Activated CD8-positive, alpha-beta T cell treated with anti-CD3 and anti-CD28 coated beads, Interleukin-2, amount 10 ng/mL, durations not matched to agents 7 days and 5 days (primary cell): ENCODE measurements around the gene HAAO. TPM values are rescaled to one million over a fixed set of nuclear protein-coding genes. Genes with fewer than 3 reads are reported as not detected.

ENCODE experiments used
- ATAC-seq: fragments of 150-1000 bp; cut with Tn5 transposase; one replicate; pipeline ENCODE4 v1.10.0; 2021; ENCODE audit warnings: moderate library complexity
- CTCF ChIA-PET: fragments of 350-600 bp; sonication (Branson Sonifier 250); formaldehyde crosslinking; loops from one replicate; lab custom pipeline; 2021; ENCODE audit warnings: antibody characterized with exemption; lab: Charles Lee
- POLR2A ChIA-PET: fragments of 350-600 bp; sonication (Branson Sonifier 250); formaldehyde crosslinking; loops from one replicate; lab custom pipeline; 2021; ENCODE audit warnings: antibody characterized with exemption; lab: Charles Lee
- DNase-seq: peaks from one replicate; pipeline ENCODE4 v3.0.0-alpha.2; 2020
- H3K27ac Mint-ChIP-seq: one replicate; pipeline ENCODE4 v1.8.0; 2021; ENCODE audit warnings: mild to moderate bottlenecking, mixed read lengths
- H3K27me3 Mint-ChIP-seq: one replicate; pipeline ENCODE4 v1.8.0; 2021; ENCODE audit warnings: low read depth, mixed read lengths
- H3K36me3 Mint-ChIP-seq: one replicate; pipeline ENCODE4 v1.8.0; 2021; ENCODE audit warnings: low read depth, mixed read lengths
- H3K4me1 Mint-ChIP-seq: one replicate; pipeline ENCODE4 v1.8.0; 2021; ENCODE audit warnings: low read depth, mixed read lengths
- H3K4me3 Mint-ChIP-seq: one replicate; pipeline ENCODE4 v1.8.0; 2021; ENCODE audit warnings: mild to moderate bottlenecking, mixed read lengths
- H3K9me3 Mint-ChIP-seq: one replicate; pipeline ENCODE4 v1.8.0; 2022; ENCODE audit warnings: mixed read lengths; ENCODE audit not compliant: insufficient read depth
- total RNA-seq, 2 experiments: library from RNA; stranded (reverse); gene quantifications; one replicate each; pipeline ENCODE4 v1.2.3, GENCODE V29; 2021

HAAO gene
- total RNA-seq, 2 experiments from 2014 or later, result 0.37 to 0.40 TPM

- POLR2A ChIA-PET, result no interaction called here
- H3K27me3 Mint-ChIP-seq, result no peaks in the 10 kb centered on the region
- H3K27ac Mint-ChIP-seq, result no peak overlapping the region
- peaks cover 13% of the 10 kb centered on the region for H3K4me1 Mint-ChIP-seq
- peaks cover 4% of the 10 kb centered on the region for H3K36me3 Mint-ChIP-seq
- ATAC-seq (no peak), DNase-seq (no peak)
- no peaks in the 10 kb centered on the region for H3K9me3 Mint-ChIP-seq
- CTCF ChIA-PET, result interaction anchor here (0.6 kb wide), 1 partner anchor 117 kb away, joined by 3 read pairs; no protein-coding TSS in a partner anchor
- H3K4me3 Mint-ChIP-seq, result no peak overlapping the region
Observed at GRCh38 chr2:42775810-42776209, 16.6 kb downstream of the HAAO start.

GRCh38 chr2:42775186-42775585 is 17.2 kb downstream of the HAAO start:
- Mint-ChIP-seq H3K27me3 (no peaks in the 10 kb centered on the region), H3K4me3 (no peak overlapping the region), H3K36me3 (peaks cover 4% of the 10 kb centered on the region), H3K27ac (no peak overlapping the region), H3K9me3 (no peaks in the 10 kb centered on the region), H3K4me1 (peaks cover 13% of the 10 kb centered on the region)
- ChIA-PET POLR2A (no interaction called here), CTCF (no interaction called here)
- no peak for ATAC-seq
- no peak for DNase-seq

- no peak overlapping the region for H3K4me3 Mint-ChIP-seq
- H3K27me3 Mint-ChIP-seq, result no peaks in the 10 kb centered on the region
- ATAC-seq, result no peak
- ChIA-PET POLR2A (no interaction called here), CTCF (no interaction called here)
- peaks cover 13% of the 10 kb centered on the region for H3K4me1 Mint-ChIP-seq
- no peak for DNase-seq
- no peaks in the 10 kb centered on the region for H3K36me3 Mint-ChIP-seq
- H3K27ac Mint-ChIP-seq, result no peak overlapping the region
- no peaks in the 10 kb centered on the region for H3K9me3 Mint-ChIP-seq
Observed at GRCh38 chr2:42771546-42772153, 20.7 kb downstream of the HAAO start.

- ChIA-PET CTCF (no interaction called here), POLR2A (interaction anchor here (0.6 kb wide), 1 partner anchor 19 kb away, joined by 3 read pairs; no protein-coding TSS in a partner anchor)
- H3K27me3 Mint-ChIP-seq, result no peaks in the 10 kb centered on the region
- H3K9me3 Mint-ChIP-seq, result no peaks in the 10 kb centered on the region
- H3K36me3 Mint-ChIP-seq, result no peaks in the 10 kb centered on the region
- peaks cover 5% of the 10 kb centered on the region for H3K4me1 Mint-ChIP-seq
- H3K27ac Mint-ChIP-seq, result no peak overlapping the region
- no peak overlapping the region for H3K4me3 Mint-ChIP-seq
- ATAC-seq (peak; percentile 45), DNase-seq (no peak)
Observed at GRCh38 chr2:42770288-42771131, 21.9 kb downstream of the HAAO start.

GRCh38 chr2:42769583-42770287 is 22.6 kb downstream of the HAAO start:
- H3K36me3 Mint-ChIP-seq, result no peaks in the 10 kb centered on the region
- no peaks in the 10 kb centered on the region for H3K27me3 Mint-ChIP-seq
- no peak overlapping the region for H3K27ac Mint-ChIP-seq
- no peak for DNase-seq
- H3K9me3 Mint-ChIP-seq, result no peaks in the 10 kb centered on the region
- ChIA-PET CTCF (no interaction called here), POLR2A (interaction anchor here (0.6 kb wide), 1 partner anchor 18 kb away, joined by 3 read pairs; no protein-coding TSS in a partner anchor)
- ATAC-seq, result no peak
- no peaks in the 10 kb centered on the region for H3K4me1 Mint-ChIP-seq
- no peak overlapping the region for H3K4me3 Mint-ChIP-seq

- Mint-ChIP-seq H3K27me3 (no peaks in the 10 kb centered on the region), H3K27ac (no peak overlapping the region), H3K36me3 (no peaks in the 10 kb centered on the region), H3K4me1 (peaks cover 1% of the 10 kb centered on the region), H3K9me3 (no peaks in the 10 kb centered on the region), H3K4me3 (no peak overlapping the region)
- ATAC-seq, result no peak
- ChIA-PET POLR2A (interaction anchor here (0.6 kb wide), 1 partner anchor 40 kb away, joined by 5 read pairs; no protein-coding TSS in a partner anchor), CTCF (no interaction called here)
- no peak for DNase-seq
Observed at GRCh38 chr2:42768706-42769256, 23.6 kb downstream of the HAAO start.

GRCh38 chr2:42767899-42768705 is 24.3 kb downstream of the HAAO start:
- H3K27ac Mint-ChIP-seq, result no peak overlapping the region
- no peak for ATAC-seq
- DNase-seq, result no peak
- ChIA-PET POLR2A (interaction anchor here (0.6 kb wide), 1 partner anchor 41 kb away, joined by 5 read pairs; no protein-coding TSS in a partner anchor), CTCF (no interaction called here)
- no peaks in the 10 kb centered on the region for H3K27me3 Mint-ChIP-seq
- no peak overlapping the region for H3K4me3 Mint-ChIP-seq
- peaks cover 3% of the 10 kb centered on the region for H3K4me1 Mint-ChIP-seq
- H3K36me3 Mint-ChIP-seq, result no peaks in the 10 kb centered on the region
- H3K9me3 Mint-ChIP-seq, result no peaks in the 10 kb centered on the region

- Mint-ChIP-seq H3K4me3 (no peak overlapping the region), H3K4me1 (peaks cover 3% of the 10 kb centered on the region), H3K27me3 (no peaks in the 10 kb centered on the region), H3K36me3 (no peaks in the 10 kb centered on the region), H3K9me3 (no peaks in the 10 kb centered on the region), H3K27ac (no peak overlapping the region)
- no peak for ATAC-seq
- CTCF ChIA-PET, result no interaction called here
- no peak for DNase-seq
- POLR2A ChIA-PET, result no interaction called here
Observed at GRCh38 chr2:42767080-42767898, 25.1 kb downstream of the HAAO start.

GRCh38 chr2:42765686-42766085 is 26.7 kb downstream of the HAAO start:
- ATAC-seq (no peak), DNase-seq (no peak)
- Mint-ChIP-seq H3K4me1 (peaks cover 3% of the 10 kb centered on the region), H3K4me3 (no peak overlapping the region), H3K9me3 (no peaks in the 10 kb centered on the region), H3K27me3 (no peaks in the 10 kb centered on the region), H3K27ac (no peak overlapping the region), H3K36me3 (no peaks in the 10 kb centered on the region)
- POLR2A ChIA-PET, result no interaction called here
- CTCF ChIA-PET, result interaction anchor here (0.6 kb wide), 1 partner anchor 104 kb away, joined by 3 read pairs; no protein-coding TSS in a partner anchor

- no peak for DNase-seq
- no peaks in the 10 kb centered on the region for H3K27me3 Mint-ChIP-seq
- ChIA-PET POLR2A (no interaction called here), CTCF (no interaction called here)
- no peaks in the 10 kb centered on the region for H3K9me3 Mint-ChIP-seq
- ATAC-seq, result no peak
- H3K4me1 Mint-ChIP-seq, result peaks cover 3% of the 10 kb centered on the region
- H3K27ac Mint-ChIP-seq, result no peak overlapping the region
- no peak overlapping the region for H3K4me3 Mint-ChIP-seq
- H3K36me3 Mint-ChIP-seq, result no peaks in the 10 kb centered on the region
Observed at GRCh38 chr2:42764901-42765300, 27.5 kb downstream of the HAAO start.
